HG03103 (cell line): ENCODE data around the gene LIN28A.

Source experiments
- ATAC-seq: cut with Tn5 transposase; IDR thresholded peaks from one replicate; pipeline ENCODE4 v1.9.1; 2021; ENCODE audit warnings: low read depth; ENCODE audit not compliant: unreplicated experiment

Gene LIN28A

GRCh38 chr1:26477446-26478152 is 67.0 kb downstream of the LIN28A start:
- ATAC-seq: no peak

GRCh38 chr1:26478159-26478558 is 67.5 kb downstream of the LIN28A start:
- ATAC-seq: no peak

GRCh38 chr1:26478988-26479387 is 68.4 kb downstream of the LIN28A start:
- ATAC-seq: no peak
